ENCODE data around the gene DDX10.

Gene DDX10

GRCh38 chr11:108866781-108867180, 201.9 kb downstream of the DDX10 start:
- no peak for DNase-seq (ENCODE audit: low read depth in 1 of 2, low spot score in 1 of 2)

GRCh38 chr11:108870373-108871020, 205.6 kb downstream of the DDX10 start:
- no peak for DNase-seq (ENCODE audit: low read depth in 1 of 2, low spot score in 1 of 2)

DNA sequence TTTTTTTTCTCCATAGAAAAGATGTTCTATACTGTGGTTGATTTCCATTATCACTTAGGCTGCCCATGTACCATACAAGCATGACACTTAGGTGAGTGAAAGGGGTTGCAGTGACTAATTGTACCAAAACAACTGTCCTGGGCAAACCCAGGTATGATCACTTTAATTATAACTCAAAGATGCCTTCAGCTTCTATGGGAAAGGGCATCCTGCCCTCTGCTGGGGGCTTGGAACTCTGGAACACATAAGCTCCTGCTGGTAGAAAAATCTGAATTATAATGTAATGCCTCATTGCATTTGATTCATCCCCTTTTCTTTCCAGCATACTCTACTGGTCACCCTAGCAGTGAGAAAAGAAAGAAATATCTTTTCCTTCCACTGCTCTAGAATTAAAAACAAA, 206.3 kb downstream of the DDX10 start:
- no peak for DNase-seq (ENCODE audit: low read depth in 1 of 2, low spot score in 1 of 2)

GRCh38 chr11:108871867-108872266, 207.0 kb downstream of the DDX10 start:
- DNase-seq (ENCODE audit: low read depth in 1 of 2, low spot score in 1 of 2) = no peak

DNA sequence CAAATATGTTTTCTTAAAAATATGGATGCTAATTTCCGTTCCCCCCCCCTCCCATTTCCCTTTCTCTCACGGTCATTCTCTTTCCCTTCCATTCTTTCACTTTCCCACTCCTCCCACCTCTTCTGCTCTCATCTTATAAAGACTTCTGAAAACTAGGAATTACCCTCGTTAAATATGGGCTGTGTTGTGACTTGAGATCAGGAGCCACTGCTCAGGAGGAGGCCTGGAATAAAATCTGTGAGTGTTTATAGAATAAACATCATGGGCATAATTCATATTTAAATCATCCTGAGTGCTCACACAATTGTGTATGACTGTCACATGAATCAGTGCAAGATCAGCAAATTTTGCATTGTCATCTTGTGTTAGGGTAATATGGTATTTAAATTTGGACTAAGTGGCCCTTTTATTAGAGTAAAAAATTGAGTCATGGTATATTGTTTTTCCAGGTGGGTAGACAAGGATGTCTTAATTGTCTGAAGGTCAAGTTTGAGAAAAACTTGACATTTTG, 208.0 kb downstream of the DDX10 start:
- DNase-seq (ENCODE audit: low read depth in 1 of 2, low spot score in 1 of 2) = no peak

- no peak for DNase-seq (ENCODE audit: low read depth in 1 of 2, low spot score in 1 of 2)
These were observed 208.4 kb downstream of the DDX10 start for GRCh38 chr11:108873310-108873709.

- no peak for DNase-seq (ENCODE audit: low read depth in 1 of 2, low spot score in 1 of 2)
These were observed 209.1 kb downstream of the DDX10 start for GRCh38 chr11:108873941-108874340.

DNA sequence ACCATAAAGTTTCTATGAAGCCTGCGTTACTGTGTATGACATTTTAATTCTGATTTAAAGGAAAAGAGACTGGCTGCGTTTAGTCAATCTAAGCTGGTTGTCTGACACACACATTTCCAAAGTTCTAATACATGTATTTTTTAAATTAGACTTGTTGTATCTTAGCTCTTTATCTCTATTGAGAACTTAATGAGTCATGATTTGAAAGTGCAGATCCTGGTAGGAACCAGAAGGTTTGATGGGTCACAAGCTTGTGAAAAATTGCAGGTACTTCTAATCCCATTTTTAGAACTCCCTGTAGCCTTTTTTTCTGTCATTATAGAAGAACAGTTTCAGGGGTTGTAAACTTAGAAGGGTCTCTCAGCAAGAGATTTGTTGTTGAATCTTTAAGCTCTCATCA, 210.3 kb downstream of the DDX10 start:
- no peak for DNase-seq (ENCODE audit: low read depth in 1 of 2, low spot score in 1 of 2)

- no peak for DNase-seq (ENCODE audit: low read depth in 1 of 2, low spot score in 1 of 2)
These were observed 212.3 kb downstream of the DDX10 start for GRCh38 chr11:108877178-108877577.

GRCh38 chr11:108880510-108880909, 215.6 kb downstream of the DDX10 start:
- DNase-seq (ENCODE audit: low read depth in 1 of 2, low spot score in 1 of 2) = no peak

GRCh38 chr11:108881131-108881530, 216.3 kb downstream of the DDX10 start:
- no peak for DNase-seq (ENCODE audit: low read depth in 1 of 2, low spot score in 1 of 2)

DNA sequence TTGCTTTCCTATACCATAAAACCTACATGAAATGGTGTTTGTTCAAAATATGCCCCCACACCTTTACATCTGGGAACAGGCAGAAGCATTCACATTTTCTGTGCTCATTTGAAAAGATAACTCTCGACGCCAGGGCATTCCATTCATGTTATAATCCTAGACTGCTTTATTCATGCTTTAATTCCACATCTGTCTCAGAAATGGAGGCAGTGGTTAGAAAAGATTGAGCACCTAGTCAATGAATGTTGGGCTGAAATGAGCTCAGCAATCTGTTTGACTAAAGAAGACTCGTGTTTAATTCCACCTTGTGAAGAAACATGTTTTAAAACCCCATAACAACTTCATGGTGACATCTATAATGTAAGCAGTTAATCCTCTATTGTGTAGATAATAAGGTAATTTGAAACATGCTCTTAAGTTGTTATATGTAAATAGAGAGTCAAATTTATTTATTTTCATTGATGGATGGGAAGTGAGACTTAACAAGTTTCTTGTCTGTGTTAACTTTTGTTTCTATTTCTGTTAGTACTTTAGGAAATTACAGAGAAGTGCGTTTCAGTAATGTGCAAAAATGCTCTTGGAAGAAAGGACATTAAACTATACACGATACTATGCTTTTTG, 217.5 kb downstream of the DDX10 start:
- DNase-seq (ENCODE audit: low read depth in 1 of 2, low spot score in 1 of 2) = no peak

- no peak for DNase-seq (ENCODE audit: low read depth in 1 of 2, low spot score in 1 of 2)
These were observed 221.3 kb downstream of the DDX10 start for GRCh38 chr11:108886005-108886659.

GRCh38 chr11:108886660-108887009, 221.8 kb downstream of the DDX10 start:
- no peak for DNase-seq (ENCODE audit: low read depth in 1 of 2, low spot score in 1 of 2)

DNA sequence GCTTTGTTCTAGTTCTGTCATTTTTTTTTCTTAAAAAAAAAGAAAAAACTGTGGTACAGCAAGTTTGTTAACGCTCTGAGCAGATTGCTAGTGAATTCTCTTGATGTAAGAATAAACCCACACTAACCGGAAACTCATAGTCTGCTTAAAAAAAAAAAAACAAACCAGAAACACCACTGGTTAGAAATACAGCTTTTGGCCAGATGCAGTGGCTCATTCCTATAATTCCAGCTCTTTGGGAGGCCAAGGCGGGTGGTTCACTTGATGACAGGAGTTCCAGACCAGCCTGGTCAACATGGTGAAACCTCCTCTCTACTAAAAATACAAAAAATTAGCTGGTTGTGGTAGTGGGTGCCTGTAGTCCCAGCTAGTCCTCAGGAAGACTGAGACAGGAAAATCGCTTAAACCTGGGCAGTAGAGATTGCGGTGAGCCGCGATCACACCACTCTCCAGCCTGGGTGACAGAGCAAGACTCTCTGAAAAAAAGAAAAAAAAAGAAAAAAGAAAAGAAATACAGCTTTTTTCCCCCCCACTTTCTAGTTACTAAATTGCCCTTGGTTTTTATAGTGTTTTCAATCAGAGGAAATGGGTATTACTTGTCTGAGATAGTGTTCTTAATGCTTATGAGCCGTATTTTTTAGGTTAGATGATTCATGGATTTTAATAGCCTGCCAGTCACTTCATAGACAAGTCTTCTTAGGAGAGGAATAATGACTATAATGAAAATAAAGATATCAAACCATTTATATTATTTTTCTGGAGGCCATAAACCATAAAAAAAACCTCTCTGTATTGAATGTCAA, 222.8 kb downstream of the DDX10 start:
- DNase-seq (ENCODE audit: low read depth in 1 of 2, low spot score in 1 of 2) = no peak

DNA sequence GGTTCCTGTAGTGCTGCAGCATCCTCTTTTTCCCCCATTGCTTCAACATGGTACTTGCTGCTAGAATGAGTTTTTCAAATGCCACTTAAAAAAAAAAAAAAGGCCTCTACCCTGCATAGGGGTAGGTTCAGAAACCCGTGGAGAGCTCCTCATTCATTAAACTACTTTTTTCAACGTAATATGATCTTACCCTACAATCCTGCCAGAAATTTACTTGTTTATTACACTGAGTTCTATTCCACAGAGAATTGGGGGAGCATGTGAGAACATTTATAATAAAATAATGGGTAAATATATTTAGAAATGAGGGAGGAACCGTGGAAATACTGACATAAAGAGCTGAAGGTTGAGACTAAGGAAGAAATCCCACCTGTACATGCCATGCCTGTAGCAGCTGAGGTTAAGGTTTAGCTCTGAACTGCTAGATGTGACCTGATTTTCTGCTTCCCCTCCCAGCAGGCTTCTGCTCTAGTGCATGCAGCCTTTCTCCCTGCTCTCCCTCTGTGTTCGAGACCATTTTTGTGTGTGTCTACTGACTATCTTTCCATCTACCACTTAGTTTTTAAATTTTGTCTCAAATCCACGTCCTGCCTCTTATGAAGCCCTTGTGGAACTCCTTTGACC, 225.7 kb downstream of the DDX10 start:
- DNase-seq (ENCODE audit: low read depth in 1 of 2, low spot score in 1 of 2) = no peak

DNA sequence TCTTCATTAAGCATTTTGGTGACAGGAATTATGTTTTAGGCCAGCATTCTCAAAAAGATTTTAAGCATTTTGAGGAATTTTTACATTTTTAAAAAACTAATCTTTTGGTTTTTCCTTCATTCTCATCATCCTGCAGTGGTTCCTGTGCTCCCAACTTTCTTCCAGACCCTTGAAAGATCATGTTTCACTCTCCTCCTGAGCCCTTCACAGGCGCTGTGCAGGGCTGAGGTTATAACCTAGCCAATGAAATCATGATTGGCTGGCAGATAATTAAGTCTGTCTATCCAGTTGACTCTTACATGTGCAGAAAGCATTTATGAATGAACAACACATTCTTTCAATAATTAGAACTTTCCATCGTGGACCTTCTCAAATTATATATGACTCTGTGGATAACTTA, 226.3 kb downstream of the DDX10 start:
- DNase-seq (ENCODE audit: low read depth in 1 of 2, low spot score in 1 of 2) = no peak

DNA sequence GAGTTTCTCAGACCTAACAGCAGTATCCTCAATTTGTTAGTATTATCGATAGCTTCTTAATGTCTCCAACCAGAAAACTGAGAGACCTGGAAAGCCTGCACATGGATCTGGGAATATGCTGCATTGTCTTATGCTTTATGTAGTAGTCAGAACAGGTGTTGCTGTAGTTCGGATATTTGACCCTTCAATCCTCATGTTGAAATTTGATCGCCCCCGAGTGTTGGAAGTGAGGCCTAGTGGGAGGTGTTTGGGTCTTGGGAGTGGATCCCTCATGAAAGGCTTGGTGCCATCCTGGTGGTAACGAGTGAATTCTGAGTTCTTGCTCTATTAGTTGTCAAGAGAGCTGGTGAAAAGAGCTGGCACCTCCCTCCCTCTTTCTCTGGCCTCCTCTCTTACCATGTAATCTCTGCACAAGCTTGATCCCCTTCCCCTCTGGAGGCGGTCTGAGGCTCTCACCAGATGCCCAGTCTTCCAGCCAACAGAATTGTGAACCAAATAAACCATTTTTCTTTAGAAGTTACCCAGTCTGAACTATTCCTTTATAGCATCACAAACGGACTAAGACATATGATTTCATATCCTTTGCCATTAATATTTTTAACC, 227.1 kb downstream of the DDX10 start:
- no peak for DNase-seq (ENCODE audit: low read depth in 1 of 2, low spot score in 1 of 2)

GRCh38 chr11:108895579-108896480, 231.0 kb downstream of the DDX10 start:
- DNase-seq (ENCODE audit: low read depth in 1 of 2, low spot score in 1 of 2) = no peak

DNA sequence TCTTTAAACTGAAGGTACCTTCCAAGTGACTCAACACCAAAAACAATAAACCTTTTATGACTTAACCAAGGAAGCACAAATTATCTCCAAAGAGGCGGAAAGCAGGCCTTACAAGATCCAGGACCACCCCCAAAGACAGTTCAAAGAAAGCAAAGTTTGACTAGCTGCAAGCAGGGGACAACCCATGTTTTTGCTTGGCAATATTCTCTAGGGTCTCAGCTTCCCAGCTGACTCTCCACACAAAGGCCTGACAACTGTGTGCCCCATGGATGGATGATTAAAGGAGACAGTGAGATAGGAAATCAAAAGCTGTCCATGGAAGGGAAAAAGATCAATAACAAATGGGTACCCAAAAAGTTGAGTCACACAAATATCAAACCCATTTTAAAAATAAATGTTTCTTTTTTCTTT, 232.2 kb downstream of the DDX10 start:
- no peak for DNase-seq (ENCODE audit: low read depth in 1 of 2, low spot score in 1 of 2)

Data from activated T-helper 1 cell treated with anti-CD3 and anti-CD28 coated beads, Interleukin-2, amount 50 U/mL, for 16 hours (primary cell).